NCI-H1694 (cell line): ENCODE results near the gene CCBE1.

ENCODE experiments used
- DNase-seq: peaks from one replicate; lab custom pipeline; 2025; lab: John Stamatoyannopoulos, UW

CCBE1 gene

GRCh38 chr18:59454909-59455727, 242.1 kb downstream of the CCBE1 start:
- no peak for DNase-seq

GRCh38 chr18:59453468-59453961, 243.7 kb downstream of the CCBE1 start:
- no peak for DNase-seq

- DNase-seq, result no peak
Observed at GRCh38 chr18:59451963-59452362, 245.3 kb downstream of the CCBE1 start.

GRCh38 chr18:59451073-59451472, 246.2 kb downstream of the CCBE1 start:
- no peak for DNase-seq

- DNase-seq, result no peak
Observed at GRCh38 chr18:59448546-59448945, 248.7 kb downstream of the CCBE1 start.

GRCh38 chr18:59446012-59446411, 251.2 kb downstream of the CCBE1 start:
- DNase-seq, result no peak

- DNase-seq, result no peak
Observed at GRCh38 chr18:59437851-59438569, 259.2 kb downstream of the CCBE1 start.

GRCh38 chr18:59432803-59433597, 264.2 kb downstream of the CCBE1 start:
- peak; percentile 25 for DNase-seq

GRCh38 chr18:59431131-59431530, 266.1 kb downstream of the CCBE1 start:
- no peak for DNase-seq

GRCh38 chr18:59429608-59430007, 267.6 kb downstream of the CCBE1 start:
- no peak for DNase-seq

GRCh38 chr18:59428018-59428417, 269.2 kb downstream of the CCBE1 start:
- no peak for DNase-seq

GRCh38 chr18:59426855-59427254, 270.4 kb downstream of the CCBE1 start:
- no peak for DNase-seq

GRCh38 chr18:59423259-59423658, 274.0 kb downstream of the CCBE1 start:
- no peak for DNase-seq

GRCh38 chr18:59420244-59420643, 277.0 kb downstream of the CCBE1 start:
- DNase-seq, result no peak

GRCh38 chr18:59419386-59419785, 277.8 kb downstream of the CCBE1 start:
- no peak for DNase-seq

GRCh38 chr18:59416818-59417217, 280.4 kb downstream of the CCBE1 start:
- no peak for DNase-seq

- DNase-seq, result no peak
Observed at GRCh38 chr18:59414111-59414653, 283.0 kb downstream of the CCBE1 start.

- DNase-seq, result peak; percentile 88
Observed at GRCh38 chr18:59402432-59403090, 294.7 kb downstream of the CCBE1 start.

- no peak for DNase-seq
Observed at GRCh38 chr18:59400407-59400806, 296.8 kb downstream of the CCBE1 start.

GRCh38 chr18:59395226-59396175, 301.7 kb downstream of the CCBE1 start:
- DNase-seq, result no peak
